Heart left ventricle (tissue), 13 donors: Measurements from ENCODE around the gene PSAT1.

Experiments
- POLR2A ChIP-seq, 2 donors: fragments of 450-650 bp; IDR thresholded peaks; one replicate each; pipeline ENCODE4 v1.6.1; 2017; ENCODE audit warnings: antibody characterized with exemption in 2 of 2, mild to moderate bottlenecking in 2 of 2, moderate library complexity in 2 of 2
- TF ChIP-seq, protein P1 (sequence below), 12 donors: fragments of 200-600 bp; sonication (generic) in 4 of 12; IDR thresholded peaks; one replicate each; pipeline versions ENCODE4 v1.5.0 to v1.8.0; 2018 to 2022; ENCODE audit warnings: antibody characterized with exemption in 12 of 12, mild to moderate bottlenecking in 5 of 12
- donor health status: ischemic (EF 13 %, LVEDD 7.1; RV severe dilation, severe dysfunction).
- donor health status: DM: no; HTN: yes; CAD: no.
- donor health status: DM: no; HTN: no; CAD: no.
- donor health status: ischemic (EF 25% LVEDD 6.9; RV normal size, moderate dysfunction).
- donor health status: ischemic (EF 25% LVEDD 5.7; RV mildly dilated, moderate dysfunction).
- donor health status: ischemic (EF 35%, LVEDD 5.7; RV mildly dilated, moderate dysfunction).
- donor health status: nonischemic (EF 11% LVEDD 7.7; RV severe dilation, severe dysfunction).
- donor health status: DM: yes; HTN: yes; CAD: no.
- donor health status: PGD.
- donor health status: ischemic (EF 29% LVEDD 5.4; RV normal size, mild dysfunction).
- donor health status: nonischemic (EF 23%, LVEDD 6.1; RV moderate dilation, normal function).

- TF ChIP-seq, protein P1, sequence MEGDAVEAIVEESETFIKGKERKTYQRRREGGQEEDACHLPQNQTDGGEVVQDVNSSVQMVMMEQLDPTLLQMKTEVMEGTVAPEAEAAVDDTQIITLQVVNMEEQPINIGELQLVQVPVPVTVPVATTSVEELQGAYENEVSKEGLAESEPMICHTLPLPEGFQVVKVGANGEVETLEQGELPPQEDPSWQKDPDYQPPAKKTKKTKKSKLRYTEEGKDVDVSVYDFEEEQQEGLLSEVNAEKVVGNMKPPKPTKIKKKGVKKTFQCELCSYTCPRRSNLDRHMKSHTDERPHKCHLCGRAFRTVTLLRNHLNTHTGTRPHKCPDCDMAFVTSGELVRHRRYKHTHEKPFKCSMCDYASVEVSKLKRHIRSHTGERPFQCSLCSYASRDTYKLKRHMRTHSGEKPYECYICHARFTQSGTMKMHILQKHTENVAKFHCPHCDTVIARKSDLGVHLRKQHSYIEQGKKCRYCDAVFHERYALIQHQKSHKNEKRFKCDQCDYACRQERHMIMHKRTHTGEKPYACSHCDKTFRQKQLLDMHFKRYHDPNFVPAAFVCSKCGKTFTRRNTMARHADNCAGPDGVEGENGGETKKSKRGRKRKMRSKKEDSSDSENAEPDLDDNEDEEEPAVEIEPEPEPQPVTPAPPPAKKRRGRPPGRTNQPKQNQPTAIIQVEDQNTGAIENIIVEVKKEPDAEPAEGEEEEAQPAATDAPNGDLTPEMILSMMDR (IDR thresholded peaks at IDR 0.05) = no peak
- TF ChIP-seq POLR2A (IDR thresholded peaks at IDR 0.05) = no peak
Observed at GRCh38 chr9:78324068-78324650, 27.2 kb downstream of the PSAT1 start.
